Measurements from ENCODE around the gene CILP.
"Not testable (repeated sequence)": the region's sequence is repeated elsewhere in the genome, so short reads cannot be mapped to it uniquely, and the experiment has no call there.

Gene CILP

DNA sequence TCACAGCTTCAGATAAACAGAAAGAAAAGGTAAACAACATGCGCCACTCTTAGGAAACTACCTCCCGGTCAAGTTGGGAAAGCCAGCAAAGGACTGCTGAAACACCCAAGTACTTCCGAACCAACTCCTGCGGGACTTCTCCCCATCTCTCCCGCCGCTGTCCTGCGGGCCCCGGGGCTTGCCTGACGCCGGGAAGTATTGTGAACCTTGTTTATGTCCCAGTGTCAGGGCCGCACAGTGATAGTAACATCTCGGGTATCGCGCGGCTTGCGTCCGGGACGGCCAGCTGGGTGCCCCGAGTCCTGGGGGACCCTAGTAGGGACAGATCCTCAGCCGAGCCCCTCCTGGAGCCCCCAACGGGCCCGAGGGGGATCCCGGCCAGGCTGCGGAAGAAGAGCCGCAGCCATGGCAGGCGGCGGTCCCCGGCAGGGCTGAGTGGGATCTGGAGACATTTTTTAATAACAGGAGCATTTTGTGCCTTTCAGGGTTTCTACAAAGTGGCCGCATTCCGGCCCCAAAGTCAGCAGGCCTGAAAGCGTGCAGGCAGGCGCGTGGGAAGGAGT lies 26.9 kb downstream of the CILP start:
- DNase-seq (ENCODE audit: low read depth in 1 of 2, low spot score in 1 of 2), result peak in 1 of 2 experiments; percentile 52
- in situ Hi-C loops (cut with HindIII; ENCODE audit: low pct_unique_long_range_greater_than_20kb, low sequenced_read_pairs), result no loop called here
- no peak for TF ChIP-seq JUND (IDR thresholded peaks at IDR 0.05; ENCODE audit: low read depth)

DNA sequence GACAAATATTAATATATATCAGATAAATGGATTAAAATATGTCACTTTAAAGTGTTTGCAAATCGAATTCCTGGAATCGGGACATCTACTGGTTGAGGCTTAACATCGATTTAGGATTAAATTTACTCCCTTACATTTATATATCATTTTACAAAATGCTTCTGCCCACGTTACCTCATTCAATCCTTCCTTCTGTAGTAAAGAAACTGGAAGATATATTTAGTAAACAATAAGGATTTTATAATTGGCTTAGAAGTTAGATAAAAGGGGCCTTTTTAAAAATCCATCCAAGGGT lies 27.5 kb downstream of the CILP start:
- no peak for DNase-seq (ENCODE audit: low read depth in 1 of 2, low spot score in 1 of 2)
- no peak for TF ChIP-seq JUND (IDR thresholded peaks at IDR 0.05; ENCODE audit: low read depth)
- in situ Hi-C loops (cut with HindIII; ENCODE audit: low pct_unique_long_range_greater_than_20kb, low sequenced_read_pairs), result no loop called here

- DNase-seq (ENCODE audit: low read depth in 1 of 2, low spot score in 1 of 2), result no peak
- no peak for TF ChIP-seq JUND (IDR thresholded peaks at IDR 0.05; ENCODE audit: low read depth)
- in situ Hi-C loops (cut with HindIII; ENCODE audit: low pct_unique_long_range_greater_than_20kb, low sequenced_read_pairs), result no loop called here
Measured at GRCh38 chr15:65182538-65182937, 28.7 kb downstream of the CILP start.

DNA sequence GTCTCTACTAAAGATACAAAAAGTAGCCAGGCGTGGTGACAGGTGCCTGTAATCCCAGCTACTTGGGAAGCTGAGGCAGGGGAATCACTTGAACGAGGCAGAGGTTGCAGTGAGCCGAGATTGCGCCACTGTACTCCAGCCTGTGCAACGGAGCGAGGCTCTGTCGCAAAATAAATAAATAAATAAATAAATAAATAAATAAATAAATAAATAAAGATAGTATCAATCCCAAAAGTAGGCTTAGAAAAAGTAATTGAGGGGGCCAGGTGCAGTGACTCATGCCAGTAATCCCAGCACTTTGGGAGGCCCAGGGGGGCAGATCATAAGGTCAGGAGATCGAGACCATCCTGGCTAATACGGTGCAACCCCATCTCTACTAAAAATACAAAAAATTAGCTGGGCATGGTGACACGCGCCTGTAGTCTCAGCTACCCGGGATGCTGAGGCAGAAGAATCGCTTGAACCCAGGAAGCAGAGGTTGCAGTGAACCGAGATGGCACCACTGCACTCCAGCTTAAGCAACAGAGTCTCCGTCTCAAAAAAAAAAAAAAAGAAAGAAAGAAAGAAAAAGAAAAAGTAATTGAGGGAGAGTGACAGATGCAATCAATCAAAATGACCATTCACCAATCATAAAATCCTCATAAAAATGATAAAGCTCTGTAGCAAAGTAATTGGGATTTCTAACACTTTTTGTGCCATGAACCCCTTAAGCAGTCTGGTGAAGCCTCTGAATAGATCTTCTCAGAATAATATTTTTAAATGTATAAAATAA lies 29.5 kb downstream of the CILP start:
- DNase-seq (ENCODE audit: low read depth in 1 of 2, low spot score in 1 of 2); in situ Hi-C loops (cut with HindIII; ENCODE audit: low pct_unique_long_range_greater_than_20kb, low sequenced_read_pairs): not testable (repeated sequence)

- in situ Hi-C loops (cut with HindIII; ENCODE audit: low pct_unique_long_range_greater_than_20kb, low sequenced_read_pairs), result no loop called here
- no peak for DNase-seq (ENCODE audit: low read depth in 1 of 2, low spot score in 1 of 2)
- no peak for TF ChIP-seq JUND (IDR thresholded peaks at IDR 0.05; ENCODE audit: low read depth)
Measured at GRCh38 chr15:65180167-65180566, 31.1 kb downstream of the CILP start.

DNA sequence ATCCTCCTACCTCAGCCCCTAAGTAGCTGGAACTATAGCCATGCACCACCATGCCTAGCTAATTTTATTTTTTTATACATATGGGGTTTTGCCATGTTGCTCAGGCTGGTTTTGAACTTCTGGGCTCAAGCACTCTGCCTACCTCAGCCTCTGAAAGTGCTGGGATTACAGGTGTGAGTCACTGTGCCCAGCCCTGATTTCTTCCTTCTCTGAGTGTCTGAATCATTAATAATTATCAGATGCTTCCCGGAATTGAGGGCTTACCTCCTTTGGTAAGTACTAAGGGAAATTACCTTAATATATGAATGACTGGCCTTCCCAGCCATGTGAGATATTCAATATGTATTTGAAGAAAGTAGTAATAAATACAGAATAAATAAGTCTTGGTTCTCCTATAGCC lies 33.4 kb downstream of the CILP start:
- no peak for TF ChIP-seq JUND (IDR thresholded peaks at IDR 0.05; ENCODE audit: low read depth)
- no peak for DNase-seq (ENCODE audit: low read depth in 1 of 2, low spot score in 1 of 2)
- in situ Hi-C loops (cut with HindIII; ENCODE audit: low pct_unique_long_range_greater_than_20kb, low sequenced_read_pairs), result no loop called here

DNA sequence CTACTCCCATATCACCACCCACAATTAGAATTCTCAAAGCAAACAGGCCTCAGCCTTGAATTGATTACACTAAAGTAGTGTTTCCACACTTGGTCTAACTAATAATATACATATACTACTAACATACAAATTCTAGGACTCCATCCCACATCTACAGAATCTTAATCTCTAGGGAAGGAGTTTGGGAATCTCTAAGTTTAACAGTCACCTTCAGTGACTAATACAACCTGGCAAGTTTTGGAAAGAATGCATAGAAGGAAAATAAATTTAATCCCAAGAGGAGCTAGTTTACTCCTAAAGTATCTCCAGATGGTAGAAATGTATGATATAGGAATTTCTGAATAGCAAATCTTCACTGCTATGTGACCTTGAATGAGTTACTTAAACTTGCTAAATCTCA lies 35.2 kb downstream of the CILP start:
- no peak for TF ChIP-seq JUND (IDR thresholded peaks at IDR 0.05; ENCODE audit: low read depth)
- DNase-seq (ENCODE audit: low read depth in 1 of 2, low spot score in 1 of 2), result no peak
- in situ Hi-C loops (cut with HindIII; ENCODE audit: low pct_unique_long_range_greater_than_20kb, low sequenced_read_pairs), result no loop called here

DNA sequence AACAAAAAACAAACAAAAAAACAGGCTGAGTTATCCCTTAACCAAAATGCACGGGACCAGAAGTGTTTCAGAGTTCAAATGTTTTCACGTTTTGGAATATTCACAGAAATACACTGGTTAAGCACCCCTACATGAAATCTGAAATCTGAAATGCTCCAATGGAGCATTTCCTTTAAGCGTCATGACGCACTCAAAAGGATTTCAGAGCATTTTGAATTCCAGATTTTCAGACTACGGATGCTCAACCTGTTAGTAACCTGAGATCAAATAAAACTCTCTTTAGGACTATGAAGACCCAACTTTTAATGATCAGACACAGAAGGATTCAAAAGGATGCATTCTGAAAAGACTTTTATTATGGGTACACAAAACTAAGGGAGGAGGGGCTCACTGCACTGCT lies 35.8 kb downstream of the CILP start:
- in situ Hi-C loops (cut with HindIII; ENCODE audit: low pct_unique_long_range_greater_than_20kb, low sequenced_read_pairs), result no loop called here
- no peak for TF ChIP-seq JUND (IDR thresholded peaks at IDR 0.05; ENCODE audit: low read depth)
- DNase-seq (ENCODE audit: low read depth in 1 of 2, low spot score in 1 of 2), result no peak

- TF ChIP-seq JUND (IDR thresholded peaks at IDR 0.05; ENCODE audit: low read depth), result no peak
- no peak for DNase-seq (ENCODE audit: low read depth in 1 of 2, low spot score in 1 of 2)
Measured at GRCh38 chr15:65174509-65174908, 36.8 kb downstream of the CILP start.

DNA sequence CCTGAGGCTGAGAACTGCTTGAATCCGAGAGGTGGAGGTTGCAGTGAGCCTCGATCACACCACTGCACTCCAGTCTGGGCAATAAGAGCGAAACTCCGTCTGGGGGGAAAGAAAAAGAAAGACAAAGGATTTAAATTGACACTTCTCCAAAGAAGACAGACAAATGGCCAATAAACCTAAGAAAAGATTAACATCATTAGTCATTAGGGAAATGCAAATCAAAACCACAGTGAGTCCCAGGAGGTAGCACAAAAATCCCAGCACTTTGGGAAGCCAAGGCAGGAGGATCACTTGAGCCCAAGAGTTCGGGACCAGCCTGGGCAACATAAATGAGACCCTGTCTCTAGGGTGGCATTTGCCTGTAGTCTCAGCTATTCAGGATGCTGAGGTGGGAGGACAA lies 38.7 kb downstream of the CILP start:
- DNase-seq (ENCODE audit: low read depth in 1 of 2, low spot score in 1 of 2), result no peak
- TF ChIP-seq JUND (IDR thresholded peaks at IDR 0.05; ENCODE audit: low read depth), result no peak
- in situ Hi-C loops (cut with HindIII; ENCODE audit: low pct_unique_long_range_greater_than_20kb, low sequenced_read_pairs), result no loop called here

More at GRCh38 chr15:65174509-65174908, 36.8 kb downstream of the CILP start:
- in situ Hi-C loops (cut with HindIII; ENCODE audit: low pct_unique_long_range_greater_than_20kb, low sequenced_read_pairs), result no loop called here

- in situ Hi-C loops (cut with HindIII; ENCODE audit: low pct_unique_long_range_greater_than_20kb, low sequenced_read_pairs), result no loop called here
- DNase-seq (ENCODE audit: low read depth in 1 of 2, low spot score in 1 of 2), result peak in 1 of 2 experiments; percentile 15
- TF ChIP-seq JUND (IDR thresholded peaks at IDR 0.05; ENCODE audit: low read depth), result no peak
Measured at GRCh38 chr15:65171428-65171827, 39.8 kb downstream of the CILP start.

GRCh38 chr15:65165875-65166274 lies 45.4 kb downstream of the CILP start:
- in situ Hi-C loops (cut with HindIII; ENCODE audit: low pct_unique_long_range_greater_than_20kb, low sequenced_read_pairs), result no loop called here
- no peak for TF ChIP-seq JUND (IDR thresholded peaks at IDR 0.05; ENCODE audit: low read depth)
- no peak for DNase-seq (ENCODE audit: low read depth in 1 of 2, low spot score in 1 of 2)

GRCh38 chr15:65164139-65164538 lies 47.1 kb downstream of the CILP start:
- no peak for DNase-seq (ENCODE audit: low read depth in 1 of 2, low spot score in 1 of 2)
- in situ Hi-C loops (cut with HindIII; ENCODE audit: low pct_unique_long_range_greater_than_20kb, low sequenced_read_pairs), result no loop called here
- no peak for TF ChIP-seq JUND (IDR thresholded peaks at IDR 0.05; ENCODE audit: low read depth)

DNA sequence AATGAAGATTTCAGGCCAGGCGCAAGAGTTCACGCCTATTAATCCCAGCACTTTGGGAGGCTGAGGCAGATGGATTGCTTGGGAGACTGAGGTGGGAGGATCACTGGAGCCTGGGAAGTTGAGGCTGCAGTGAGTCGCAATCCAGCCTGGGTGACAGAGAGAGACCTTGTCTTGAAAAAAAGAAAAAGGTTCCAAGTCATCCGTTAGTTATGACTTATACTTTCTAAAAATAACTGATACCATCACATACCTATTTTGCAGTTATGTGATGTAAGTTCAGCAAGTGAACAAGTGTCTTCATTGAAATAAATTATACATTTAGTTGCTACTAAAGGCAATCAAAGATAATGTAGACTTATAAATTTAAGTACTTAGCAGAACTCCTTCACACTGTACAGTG lies 48.2 kb downstream of the CILP start:
- TF ChIP-seq JUND (IDR thresholded peaks at IDR 0.05; ENCODE audit: low read depth), result no peak

More for the DNA sequence above, 48.2 kb downstream of the CILP start:
- no peak for DNase-seq (ENCODE audit: low read depth in 1 of 2, low spot score in 1 of 2)
- in situ Hi-C loops (cut with HindIII; ENCODE audit: low pct_unique_long_range_greater_than_20kb, low sequenced_read_pairs), result no loop called here

All from T47D (cell line).